Neural cell (in vitro differentiated cells): Measurements from ENCODE around the gene TMEM43. TPM values are rescaled to one million over a fixed set of nuclear protein-coding genes. Genes with fewer than 3 reads are reported as not detected.

Source experiments
- H2AFZ ChIP-seq: fragments of 200-600, 300-800 bp; sonication (generic), shearing (Covaris generic); 2 replicates; pipeline ENCODE4 v1.6.0; 2014; ENCODE audit warnings: low read depth, mild to moderate bottlenecking, antibody characterized with exemption, low read length, moderate library complexity
- H3F3A ChIP-seq: fragments of 200-600 bp; shearing (Covaris generic); 2 replicates; pipeline ENCODE4 v1.6.1; 2016; ENCODE audit warnings: mild to moderate bottlenecking, moderate library complexity, mixed read lengths, antibody characterized with exemption, low read length; ENCODE audit not compliant: insufficient read depth, poor library complexity, severe bottlenecking
- H3K27ac ChIP-seq: fragments of 200-600, 300-800 bp; sonication (generic), shearing (Covaris generic); 2 replicates; pipeline ENCODE4 v1.5.1; 2014; ENCODE audit warnings: mild to moderate bottlenecking, low read length, moderate library complexity
- H3K27me3 ChIP-seq: fragments of 300-800, 200-600 bp; sonication (generic), shearing (Covaris generic); 2 replicates; pipeline ENCODE4 v1.6.0; 2014; ENCODE audit warnings: mild to moderate bottlenecking, low read depth, low read length, moderate library complexity; ENCODE audit not compliant: insufficient read depth
- H3K36me3 ChIP-seq: fragments of 300-800, 200-600 bp; sonication (generic), shearing (Covaris generic); 2 replicates; pipeline ENCODE4 v1.5.1; 2014; ENCODE audit warnings: mild to moderate bottlenecking, antibody characterized with exemption, low read length, moderate library complexity; ENCODE audit not compliant: insufficient read depth
- H3K4me2 ChIP-seq: fragments of 300-800, 200-600 bp; sonication (generic), shearing (Covaris generic); 2 replicates; pipeline ENCODE4 v1.6.0; 2014; ENCODE audit warnings: mild to moderate bottlenecking, low read length
- H3K4me3 ChIP-seq: fragments of 300-800, 200-600 bp; sonication (generic), shearing (Covaris generic); 2 replicates; pipeline ENCODE4 v1.5.1; 2014; ENCODE audit warnings: mild to moderate bottlenecking, low read length, moderate library complexity
- H3K79me2 ChIP-seq: fragments of 200-600 bp; shearing (Covaris generic); replicated peaks from 2 replicates; pipeline ENCODE4 v1.6.0; 2014; ENCODE audit warnings: mild to moderate bottlenecking, low read length, moderate library complexity; ENCODE audit not compliant: insufficient read depth
- H3K9ac ChIP-seq: fragments of 300-800, 200-600 bp; sonication (generic), shearing (Covaris generic); 2 replicates; pipeline ENCODE4 v1.6.1; 2016; ENCODE audit warnings: mild to moderate bottlenecking, low read length, mixed read lengths
- H3K9me2 ChIP-seq: fragments of 200-600 bp; shearing (Covaris generic); 2 replicates; pipeline ENCODE4 v1.6.1; 2016; ENCODE audit warnings: mild to moderate bottlenecking, low read length, mixed read lengths; ENCODE audit not compliant: insufficient read depth
- H3K9me3 ChIP-seq: fragments of 200-600, 300-800 bp; sonication (generic), shearing (Covaris generic); 2 replicates; pipeline ENCODE4 v1.6.1; 2016; ENCODE audit warnings: mild to moderate bottlenecking, mixed run types, low read length, moderate library complexity, mixed read lengths
- H4K20me1 ChIP-seq: fragments of 200-600 bp; shearing (Covaris generic); 2 replicates; pipeline ENCODE4 v1.6.1; 2016; ENCODE audit warnings: mild to moderate bottlenecking, mixed run types; ENCODE audit not compliant: insufficient read depth
- CTCF ChIP-seq: fragments of 450-650 bp; IDR thresholded peaks from 2 replicates; pipeline ENCODE4 v1.5.1; 2014; ENCODE audit warnings: antibody characterized with exemption, mild to moderate bottlenecking, moderate library complexity; ENCODE audit not compliant: poor library complexity, severe bottlenecking
- EP300 ChIP-seq: fragments of 450-650 bp; conservative IDR thresholded peaks from 2 replicates; pipeline ENCODE4 v1.6.1; 2014; ENCODE audit warnings: antibody characterized with exemption, mild to moderate bottlenecking, moderate library complexity; ENCODE audit not compliant: poor library complexity, severe bottlenecking
- EZH2 ChIP-seq: fragments of 200-600, 300-800 bp; shearing (Covaris generic), sonication (generic); IDR thresholded peaks from 2 replicates; pipeline ENCODE4 v1.6.1; 2014; ENCODE audit warnings: antibody characterized with exemption, low read length, borderline replicate concordance, mild to moderate bottlenecking; ENCODE audit not compliant: insufficient read depth, poor library complexity, severe bottlenecking
- MXI1 ChIP-seq: fragments of 450-650 bp; conservative IDR thresholded peaks from 2 replicates; pipeline ENCODE4 v1.6.1; 2014; ENCODE audit warnings: antibody characterized with exemption, mild to moderate bottlenecking; ENCODE audit not compliant: poor library complexity, severe bottlenecking
- POLR2AphosphoS5 ChIP-seq: IDR thresholded peaks from 2 replicates; pipeline ENCODE4 v1.6.1; 2012
- RAD21 ChIP-seq: fragments of 450-650 bp; conservative IDR thresholded peaks from 2 replicates; pipeline ENCODE4 v1.6.1; 2014; ENCODE audit warnings: antibody characterized with exemption, mild to moderate bottlenecking, moderate library complexity
- REST ChIP-seq: IDR thresholded peaks from 2 replicates; pipeline ENCODE4 v1.6.1; 2012; ENCODE audit warnings: borderline replicate concordance
- SMC3 ChIP-seq: fragments of 450-650 bp; conservative IDR thresholded peaks from 2 replicates; pipeline ENCODE4 v1.6.1; 2014; ENCODE audit warnings: antibody characterized with exemption, mild to moderate bottlenecking, moderate library complexity; ENCODE audit not compliant: poor library complexity
- TAF1 ChIP-seq: IDR thresholded peaks from 2 replicates; pipeline ENCODE4 v1.6.1; 2012; ENCODE audit warnings: low read depth
- polyA plus RNA-seq: library from polyadenylated mRNA; depleted of rRNA; stranded (reverse); fragments of >200 nt; gene quantifications from 2 replicates; pipeline ENCODE4 v1.2.3, GENCODE V29; 2014

TMEM43 gene
- polyA plus RNA-seq, 1 donor from 2014 or later = 61.3 TPM

GRCh38 chr3:14188041-14188754 lies 63.3 kb downstream of the TMEM43 start:
- H3K79me2 ChIP-seq = no peaks in the 10 kb centered on the region

More at GRCh38 chr3:14188041-14188754, 63.3 kb downstream of the TMEM43 start:
- Histone ChIP-seq H3K9me3 (no peaks in the 10 kb centered on the region), H2AFZ (no peak overlapping the region), H3K9ac (no peak overlapping the region), H3F3A (no peaks in the 10 kb centered on the region), H3K4me3 (no peak overlapping the region), H3K27ac (no peak overlapping the region), H3K4me2 (no peak overlapping the region), H3K27me3 (no peaks in the 10 kb centered on the region), H3K9me2 (no peaks in the 10 kb centered on the region), H4K20me1 (no peaks in the 10 kb centered on the region), H3K36me3 (peaks cover 7% of the 10 kb centered on the region)
- TF ChIP-seq TAF1 = no peak
- TF ChIP-seq EZH2 = no peak
- TF ChIP-seq MXI1 = no peak
- no peak for TF ChIP-seq POLR2AphosphoS5
- no peak for TF ChIP-seq RAD21
- no peak for TF ChIP-seq CTCF
- no peak for TF ChIP-seq SMC3
- no peak for TF ChIP-seq EP300
- no peak for TF ChIP-seq REST

Other genes starting within 250 kb of the TMEM43 start
- 13.3 and 17.7 TPM in 2 replicates for gene WNT7A, start 245.0 kb upstream of the TMEM43 start, polyA plus RNA-seq
- 24.6 and 32.8 TPM in 2 replicates for gene CHCHD4, start 182 bp upstream of the TMEM43 start, polyA plus RNA-seq
- 21.9 and 29.6 TPM in 2 replicates for gene XPC, start 53.5 kb downstream of the TMEM43 start, polyA plus RNA-seq
- 28.3 and 29.6 TPM in 2 replicates for gene LSM3, start 53.8 kb downstream of the TMEM43 start, polyA plus RNA-seq